PC-9 (cell line): ENCODE data around the gene TGFBR3L. TPM values are rescaled to one million over a fixed set of nuclear protein-coding genes. Genes with fewer than 3 reads are reported as not detected.
A peak's percentile ranks its signal among the peaks of the same experiment; 100 is the strongest.

Source experiments
- Bru-seq: library from RNA; stranded (reverse); fragments of 400-500 nt; gene quantifications from one replicate; lab custom pipeline; 2021; lab: Mats Ljungman, UMichigan
- BruChase-seq, 2 experiments: library from RNA; stranded (reverse); fragments of 400-500 nt; gene quantifications; one replicate each; lab custom pipeline; 2021; lab: Mats Ljungman, UMichigan
- BruUV-seq: library from RNA; stranded (reverse); fragments of 400-500 nt; replicated peaks from 2 replicates; lab custom pipeline; 2021; lab: Mats Ljungman, UMichigan
- CTCF ChIA-PET: fragments of 300-600 bp; sonication (Branson Sonifier 250); formaldehyde crosslinking; loops from one replicate; lab custom pipeline; 2022; ENCODE audit warnings: antibody characterized with exemption; lab: Charles Lee
- POLR2A ChIA-PET: fragments of 300-600 bp; sonication (Branson Sonifier 250); formaldehyde crosslinking; loops from one replicate; lab custom pipeline; 2022; ENCODE audit warnings: antibody characterized with exemption; ENCODE audit not compliant: unreplicated experiment; lab: Charles Lee
- DNase-seq, 2 experiments: peaks; one replicate each; pipeline versions ENCODE4 v3.0.0 to v3.0.0-alpha.2; 2015 to 2022; ENCODE audit warnings: mixed read lengths in 1 of 2
- H2AFZ ChIP-seq: fragments of 200-600 bp; sonication (generic); 2 replicates; pipeline ENCODE4 v1.8.1; 2017; ENCODE audit warnings: antibody characterized with exemption
- H3F3A ChIP-seq: fragments of 200-600 bp; sonication (generic); 2 replicates; pipeline ENCODE4 v1.8.1; 2017; ENCODE audit warnings: antibody characterized with exemption, mild to moderate bottlenecking, low read depth; ENCODE audit not compliant: insufficient read depth
- H3K27ac ChIP-seq: fragments of 200-600 bp; sonication (generic); 2 replicates; pipeline ENCODE4 v1.6.1; 2016; ENCODE audit warnings: mixed run types
- H3K27me3 ChIP-seq: fragments of 200-600 bp; sonication (generic); 2 replicates; pipeline ENCODE4 v1.6.1; 2016; ENCODE audit warnings: low read depth, mixed run types; ENCODE audit not compliant: insufficient read depth
- H3K36me3 ChIP-seq: fragments of 200-600 bp; sonication (generic); 2 replicates; pipeline ENCODE4 v1.6.1; 2016; ENCODE audit warnings: low read depth, mixed run types
- H3K4me1 ChIP-seq: fragments of 200-600 bp; sonication (generic); replicated peaks from 2 replicates; pipeline ENCODE4 v1.6.1; 2016; ENCODE audit warnings: mixed run types; ENCODE audit not compliant: insufficient read depth
- H3K4me2 ChIP-seq: fragments of 200-600 bp; sonication (generic); 2 replicates; pipeline ENCODE4 v1.6.1; 2017; ENCODE audit warnings: mixed run types
- H3K4me3 ChIP-seq: fragments of 200-600 bp; sonication (generic); 2 replicates; pipeline ENCODE4 v1.6.1; 2016; ENCODE audit warnings: mixed run types
- H3K79me2 ChIP-seq: fragments of 200-600 bp; sonication (generic); 2 replicates; pipeline ENCODE4 v1.6.1; 2017; ENCODE audit warnings: low read depth, mixed run types
- H3K9me2 ChIP-seq: fragments of 200-600 bp; sonication (generic); 2 replicates; pipeline ENCODE4 v1.8.1; 2017; ENCODE audit warnings: mild to moderate bottlenecking; ENCODE audit not compliant: insufficient read depth
- H3K9me3 ChIP-seq: fragments of 200-600 bp; sonication (generic); 2 replicates; pipeline ENCODE4 v1.8.1; 2016; ENCODE audit warnings: low read depth; ENCODE audit not compliant: insufficient read depth
- H4K20me1 ChIP-seq: fragments of 200-600 bp; sonication (generic); 2 replicates; pipeline ENCODE4 v1.8.1; 2017; ENCODE audit not compliant: insufficient read depth
- EZH2 ChIP-seq: fragments of 200-600 bp; sonication (generic); IDR thresholded peaks from 2 replicates; pipeline ENCODE4 v1.8.0; 2017; ENCODE audit warnings: antibody characterized with exemption, low read depth
- intact Hi-C: fragments of 100-400 bp; cut with micrococcal nuclease; formaldehyde crosslinking; loops from one replicate; pipeline ENCODE4 v1.10.0; 2022; ENCODE audit not compliant: unreplicated experiment
- long read RNA-seq: library from polyadenylated mRNA; stranded (forward); transcript quantifications from one replicate; pipeline ENCODE4 v2.0.0, GENCODE V29; 2022
- total RNA-seq: library from RNA; stranded (reverse); gene quantifications from 2 replicates; pipeline ENCODE4 v1.2.3, GENCODE V29; 2021
- TF ChIP-seq, protein P1 (sequence below): fragments of 200-600 bp; sonication (generic); conservative IDR thresholded peaks from 2 replicates; pipeline ENCODE4 v1.6.1; 2017; ENCODE audit warnings: mixed run types, antibody characterized with exemption, mild to moderate bottlenecking, moderate library complexity

Gene TGFBR3L
- total RNA-seq (2.0 and 2.3 TPM in 2 replicates), Bru-seq, nascent RNA (percentile 27 among the genes with signal in this experiment), BruChase-seq, experiment 1, labeled RNA remaining after a 2-hour chase (percentile 22 among the genes with signal in this experiment), BruChase-seq, experiment 2, labeled RNA remaining after a 6-hour chase (percentile 26 among the genes with signal in this experiment)
- long read RNA-seq, partial matches to known transcripts = 1 of 2 reads
- long read RNA-seq, other reads (novel, unspliced or antisense) = 0 of 2 reads

DNA sequence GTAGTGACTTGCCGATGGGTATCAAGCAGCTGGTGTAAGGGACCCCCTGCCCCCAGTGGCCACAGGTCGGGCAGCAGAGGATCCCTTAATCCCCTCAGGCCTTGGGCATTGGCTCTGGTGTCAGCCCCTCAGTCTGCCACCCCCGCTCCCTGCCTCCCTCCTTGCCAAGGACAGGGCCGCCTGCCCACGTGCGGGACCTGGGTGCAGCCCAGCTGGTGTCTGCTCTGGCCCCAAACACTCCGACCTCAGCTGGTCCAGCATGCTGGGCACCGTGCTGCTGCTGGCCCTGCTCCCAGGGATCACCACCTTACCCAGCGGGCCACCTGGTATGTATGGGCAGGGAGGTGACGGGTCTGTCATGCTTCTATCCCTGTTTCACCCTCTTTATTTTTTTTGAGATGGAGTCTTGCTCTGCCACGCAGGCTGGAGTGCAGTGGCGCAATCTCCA lies at the start of gene TGFBR3L:
Gene TGFBR3L, plus strand, starts transcription at position 233 of the 448 bp plus-strand sequence.
- H3K4me1 ChIP-seq = peaks cover 10% of the 10 kb centered on the region
- TF ChIP-seq EZH2 = no peak
- TF ChIP-seq, protein P1, sequence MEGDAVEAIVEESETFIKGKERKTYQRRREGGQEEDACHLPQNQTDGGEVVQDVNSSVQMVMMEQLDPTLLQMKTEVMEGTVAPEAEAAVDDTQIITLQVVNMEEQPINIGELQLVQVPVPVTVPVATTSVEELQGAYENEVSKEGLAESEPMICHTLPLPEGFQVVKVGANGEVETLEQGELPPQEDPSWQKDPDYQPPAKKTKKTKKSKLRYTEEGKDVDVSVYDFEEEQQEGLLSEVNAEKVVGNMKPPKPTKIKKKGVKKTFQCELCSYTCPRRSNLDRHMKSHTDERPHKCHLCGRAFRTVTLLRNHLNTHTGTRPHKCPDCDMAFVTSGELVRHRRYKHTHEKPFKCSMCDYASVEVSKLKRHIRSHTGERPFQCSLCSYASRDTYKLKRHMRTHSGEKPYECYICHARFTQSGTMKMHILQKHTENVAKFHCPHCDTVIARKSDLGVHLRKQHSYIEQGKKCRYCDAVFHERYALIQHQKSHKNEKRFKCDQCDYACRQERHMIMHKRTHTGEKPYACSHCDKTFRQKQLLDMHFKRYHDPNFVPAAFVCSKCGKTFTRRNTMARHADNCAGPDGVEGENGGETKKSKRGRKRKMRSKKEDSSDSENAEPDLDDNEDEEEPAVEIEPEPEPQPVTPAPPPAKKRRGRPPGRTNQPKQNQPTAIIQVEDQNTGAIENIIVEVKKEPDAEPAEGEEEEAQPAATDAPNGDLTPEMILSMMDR = no peak
- H3K27me3 ChIP-seq = peaks cover 19% of the 10 kb centered on the region
- H3K4me2 ChIP-seq = peak within 1 kb of the TSS; percentile 88
- H3F3A ChIP-seq = peaks cover 27% of the 10 kb centered on the region; the same call in 1 of the 2 replicates
- ChIA-PET POLR2A (interaction anchor here (0.6 kb wide), 1 partner anchor 14 kb away, joined by 3 read pairs; no protein-coding TSS in a partner anchor), CTCF (no interaction called here)
- BruUV-seq = no TSS peak
- no peak for DNase-seq
- H3K27ac ChIP-seq = no peak within 1 kb of the TSS
- H4K20me1 ChIP-seq = peaks cover 19% of the 10 kb centered on the region; the same call in 1 of the 2 replicates
- H3K36me3 ChIP-seq = 0 out of 2 replicates have a peak, but pooled peaks cover 7% of the 10 kb centered on the region
- intact Hi-C loops = no loop called here
- no peaks in the 10 kb centered on the region for H3K9me2 ChIP-seq
- H3K79me2 ChIP-seq = no peaks in the 10 kb centered on the region
- H2AFZ ChIP-seq = no peak within 1 kb of the TSS
- H3K4me3 ChIP-seq = no peak within 1 kb of the TSS
- no peaks in the 10 kb centered on the region for H3K9me3 ChIP-seq

DNA sequence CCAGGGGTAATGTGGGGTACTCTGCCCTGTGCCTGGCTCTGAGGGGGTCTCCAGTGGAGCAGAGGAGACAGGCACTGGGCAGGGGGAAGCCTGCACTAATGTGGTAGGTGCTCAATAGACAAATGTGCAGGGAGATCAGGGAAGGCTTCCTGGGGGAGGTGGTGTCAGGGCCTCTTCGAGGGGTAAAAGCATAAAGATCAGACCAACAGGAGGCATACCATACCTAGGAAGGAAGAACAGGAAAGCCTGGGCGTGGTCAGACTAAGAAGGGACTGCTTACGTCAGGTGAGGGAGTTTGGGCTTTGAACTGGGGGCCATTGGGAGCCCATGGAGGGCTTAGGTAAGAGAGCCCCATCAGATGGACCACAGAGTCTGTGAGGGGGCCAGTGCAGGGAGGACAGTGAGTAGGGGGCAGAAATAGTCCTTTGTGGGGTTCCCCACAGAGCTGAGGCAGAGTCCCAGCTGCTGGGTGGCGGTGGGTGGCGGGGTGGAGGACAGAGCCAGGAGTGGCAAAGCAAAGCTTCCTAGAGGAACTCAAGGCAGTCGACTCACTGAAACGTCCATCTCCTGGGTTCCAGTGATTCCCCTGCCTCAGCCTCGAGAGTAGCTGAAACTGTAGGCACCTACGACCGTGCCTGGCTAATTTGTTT lies 49.2 kb upstream of the TGFBR3L start:
- CTCF ChIA-PET = no interaction called here
- POLR2A ChIA-PET = interaction anchor here (0.7 kb wide), 1 partner anchor 32 kb away, joined by 3 read pairs; no protein-coding TSS in a partner anchor
- DNase-seq = no peak
- no peaks in the 10 kb centered on the region for H3K9me3 ChIP-seq
- H3K79me2 ChIP-seq = no peaks in the 10 kb centered on the region
- no peak overlapping the region for H3K4me2 ChIP-seq
- no TSS peak for BruUV-seq
- TF ChIP-seq EZH2 = no peak
- TF ChIP-seq, protein P1 = no peak
- no peaks in the 10 kb centered on the region for H3K9me2 ChIP-seq
- peaks cover 10% of the 10 kb centered on the region for H3K4me1 ChIP-seq
- H3F3A ChIP-seq = peaks cover 35% of the 10 kb centered on the region
- H4K20me1 ChIP-seq = no peaks in the 10 kb centered on the region
- no peak overlapping the region for H3K4me3 ChIP-seq
- no peak overlapping the region for H3K27ac ChIP-seq
- H3K27me3 ChIP-seq = no peaks in the 10 kb centered on the region
- H3K36me3 ChIP-seq = no peaks in the 10 kb centered on the region
- H2AFZ ChIP-seq = no peak overlapping the region
- intact Hi-C loops = no loop called here

DNA sequence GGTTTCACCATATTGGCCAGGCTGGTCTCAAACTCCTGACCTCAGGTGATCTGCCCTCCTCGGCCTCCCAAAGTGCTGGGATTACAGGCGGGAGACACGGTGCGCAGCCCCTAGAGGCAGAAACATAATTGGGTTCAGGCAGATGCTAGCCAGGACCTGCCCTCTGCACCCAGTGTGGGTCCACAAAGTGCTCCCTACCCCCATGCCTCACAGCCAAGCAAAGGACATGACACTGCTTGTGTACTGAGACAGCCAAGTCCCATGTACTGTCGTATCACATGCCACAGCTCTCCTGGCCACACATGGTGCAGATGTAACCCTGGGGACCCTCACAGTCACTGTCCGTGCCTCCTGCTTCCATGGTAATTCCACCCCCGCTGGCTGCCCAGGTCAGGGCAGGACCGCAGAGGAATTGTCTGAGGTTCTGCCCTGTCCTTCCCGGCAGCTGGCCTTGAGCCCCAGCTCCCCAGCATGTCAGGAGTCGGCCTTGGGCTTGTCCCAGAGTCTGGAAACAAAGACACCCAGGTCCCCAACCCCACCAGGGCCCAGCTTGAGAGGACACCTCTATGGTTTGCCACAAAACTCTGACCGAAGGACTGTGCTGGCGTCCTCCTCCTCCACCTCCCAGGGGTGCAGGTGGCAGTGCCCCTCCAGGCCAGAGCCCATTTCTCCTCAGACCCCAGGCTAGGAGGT lies 48.1 kb upstream of the TGFBR3L start:
- TF ChIP-seq, protein P1 = no peak
- TF ChIP-seq EZH2 = no peak

More for the DNA sequence above, 48.1 kb upstream of the TGFBR3L start:
- Histone ChIP-seq H3K4me2 (no peak overlapping the region), H3K36me3 (no peaks in the 10 kb centered on the region), H3K4me3 (no peak overlapping the region), H3K9me2 (no peaks in the 10 kb centered on the region), H4K20me1 (no peaks in the 10 kb centered on the region), H3K4me1 (peaks cover 18% of the 10 kb centered on the region), H3K79me2 (no peaks in the 10 kb centered on the region), H3K27ac (no peak overlapping the region), H2AFZ (no peak overlapping the region), H3K9me3 (no peaks in the 10 kb centered on the region), H3F3A (peaks cover 36% of the 10 kb centered on the region), H3K27me3 (no peaks in the 10 kb centered on the region)
- ChIA-PET POLR2A (no interaction called here), CTCF (no interaction called here)
- no TSS peak for BruUV-seq
- no peak for DNase-seq
- intact Hi-C loops = no loop called here
